GM12875 (cell line): Measurements from ENCODE around the gene FOXC1.

ENCODE experiments used
- H3K4me3 ChIP-seq: one replicate; pipeline ENCODE4 v1.5.1; 2011; ENCODE audit warnings: low read depth, low read length, control low read depth
- CTCF ChIP-seq: IDR thresholded peaks from 2 replicates; pipeline ENCODE4 v1.5.1; 2011; ENCODE audit warnings: low read depth, mild to moderate bottlenecking, control low read depth, inconsistent platforms, low read length, moderate library complexity, borderline replicate concordance; ENCODE audit not compliant: insufficient read depth

Gene FOXC1

DNA sequence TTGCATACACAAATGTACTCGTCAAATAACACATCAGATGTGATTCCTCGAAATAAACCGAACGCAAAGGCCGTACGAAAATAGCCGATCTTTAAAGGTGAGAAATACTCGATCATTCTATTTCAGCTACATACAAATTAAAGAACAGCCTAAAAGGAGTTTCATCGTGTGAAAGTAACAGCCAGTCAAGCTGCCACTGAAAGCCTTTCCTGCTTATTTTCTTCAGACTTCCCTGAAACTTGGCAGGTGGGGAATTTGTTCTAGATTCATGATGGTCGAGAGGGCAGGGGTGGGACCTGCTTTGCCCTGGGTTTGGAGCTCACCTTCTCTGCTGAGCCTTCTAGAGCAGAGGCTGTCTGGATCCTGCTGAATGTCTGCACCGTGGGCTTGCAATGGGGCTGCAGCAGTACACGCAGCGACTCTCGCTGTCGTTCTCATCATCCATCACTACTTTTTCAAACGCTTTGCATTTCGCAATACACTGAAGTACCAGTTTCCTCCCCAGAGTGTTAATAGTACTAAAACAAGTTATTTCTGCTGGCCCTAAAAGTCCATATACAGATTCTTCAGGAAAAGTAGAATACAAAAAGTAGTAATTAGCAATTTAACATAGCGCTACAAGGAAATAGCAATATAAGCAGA, 16.2 kb downstream of the FOXC1 start:
- no peak for TF ChIP-seq CTCF
- H3K4me3 ChIP-seq: no peak overlapping the region

DNA sequence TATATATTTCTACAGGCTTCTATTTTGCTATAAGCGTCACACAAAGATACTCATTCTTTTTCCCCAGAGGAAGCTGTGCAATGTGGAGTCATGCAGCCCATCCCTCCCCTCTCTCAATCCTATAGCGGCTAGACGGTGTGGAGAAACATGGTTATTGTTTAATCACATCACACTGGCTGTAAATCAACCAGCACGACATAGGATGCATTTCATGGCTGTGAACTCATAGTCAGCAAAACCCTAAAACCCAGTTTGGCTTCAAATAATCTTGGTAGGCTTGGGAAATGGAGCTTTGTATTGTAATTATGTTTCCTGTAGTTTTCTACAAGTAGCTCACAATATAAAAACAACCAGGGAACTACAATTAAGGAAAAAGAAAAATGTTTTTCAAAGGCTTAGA, 16.8 kb downstream of the FOXC1 start:
- TF ChIP-seq CTCF: no peak
- no peak overlapping the region for H3K4me3 ChIP-seq

GRCh38 chr6:1627827-1628560, 18.3 kb downstream of the FOXC1 start:
- H3K4me3 ChIP-seq: no peak overlapping the region
- TF ChIP-seq CTCF: no peak

GRCh38 chr6:1629316-1629715, 19.6 kb downstream of the FOXC1 start:
- no peak for TF ChIP-seq CTCF
- no peak overlapping the region for H3K4me3 ChIP-seq

DNA sequence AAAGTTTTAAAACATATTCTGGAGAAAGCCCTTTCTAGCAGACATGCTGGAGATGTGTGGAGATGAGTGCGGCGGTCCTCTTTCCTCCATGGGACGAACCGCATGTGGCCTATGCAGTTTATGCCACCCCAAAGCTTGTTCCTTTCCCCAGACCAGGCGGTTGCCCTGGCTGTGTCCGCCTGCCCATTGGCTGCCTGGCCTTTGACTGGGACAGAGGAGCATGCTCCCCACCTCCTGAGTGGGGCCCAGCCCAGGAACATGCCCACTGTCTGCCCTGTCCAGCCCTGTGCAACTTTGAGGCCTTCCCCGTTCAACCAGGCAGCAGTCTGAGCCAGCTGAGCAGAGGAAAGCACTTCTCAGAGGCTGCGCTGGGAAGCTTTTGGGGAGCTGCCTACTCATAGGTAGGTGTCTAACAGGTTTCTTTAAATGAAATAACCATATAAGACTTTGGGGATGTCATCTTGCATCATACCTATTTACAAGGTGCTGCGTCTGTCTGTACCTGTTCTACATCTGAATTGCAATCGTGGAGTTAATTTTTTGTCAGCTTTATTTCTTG, 20.6 kb downstream of the FOXC1 start:
- H3K4me3 ChIP-seq: no peak overlapping the region
- no peak for TF ChIP-seq CTCF

DNA sequence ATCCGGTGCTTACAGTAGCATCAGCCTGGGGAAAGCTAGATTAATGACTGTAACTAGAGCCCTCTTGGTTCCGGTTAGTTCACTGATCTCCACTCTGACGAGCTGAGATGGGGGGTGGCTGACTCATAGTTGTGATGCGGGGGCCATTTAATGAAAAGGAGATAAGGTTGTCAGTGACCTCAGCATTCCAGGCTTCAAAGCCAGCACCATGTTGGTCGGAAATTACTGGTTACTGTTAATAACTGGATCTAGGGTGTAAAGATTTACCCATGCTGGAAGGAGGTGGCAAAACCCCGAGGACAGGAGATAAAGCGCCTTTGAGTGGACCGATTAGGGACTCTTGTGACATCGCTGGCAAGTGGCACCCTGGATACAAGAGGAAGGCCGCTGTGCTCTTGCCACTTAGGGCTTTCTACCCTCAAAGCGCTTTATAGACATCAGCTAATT, 21.1 kb downstream of the FOXC1 start:
- no peak for TF ChIP-seq CTCF
- no peak overlapping the region for H3K4me3 ChIP-seq

DNA sequence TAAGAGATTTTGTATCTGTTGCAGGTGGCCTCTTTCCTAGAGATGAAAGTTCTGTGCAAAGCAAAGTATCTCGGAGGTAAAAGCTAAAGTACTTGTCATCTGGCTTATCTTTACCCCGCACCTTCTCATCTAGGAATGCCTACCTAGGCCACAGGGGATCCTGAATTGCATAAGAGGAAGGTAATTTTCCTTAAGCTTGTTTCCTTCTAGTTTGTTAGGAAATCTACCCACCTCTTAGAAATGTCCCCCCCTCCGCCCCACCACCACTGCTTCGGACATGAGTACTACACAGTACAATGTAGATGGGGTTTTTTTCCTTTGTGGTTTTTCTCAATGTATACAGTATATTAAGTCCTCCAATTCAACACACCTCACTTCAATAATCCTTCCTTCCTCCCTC, 21.5 kb downstream of the FOXC1 start:
- no peak for TF ChIP-seq CTCF
- H3K4me3 ChIP-seq: no peak overlapping the region
